CD14-positive monocyte (primary cell): ENCODE measurements around the gene B3GALNT1. TPM values are rescaled to one million over a fixed set of nuclear protein-coding genes. Genes with fewer than 3 reads are reported as not detected.

ENCODE experiments used
- DNase-seq, 3 donors: peaks; one replicate each; pipeline ENCODE4 v3.0.0-alpha.2; 2011 to 2022
- H2AFZ ChIP-seq: 2 replicates; pipeline ENCODE4 v1.6.0; 2012; ENCODE audit warnings: mild to moderate bottlenecking, low read depth, low read length, inconsistent platforms; ENCODE audit not compliant: insufficient read depth, poor library complexity, severe bottlenecking
- H3K27ac ChIP-seq, 2 donors: 1 replicate in 1 of 2; 2 replicates in 1 of 2; pipeline ENCODE4 v1.5.1; 2012 to 2013; ENCODE audit warnings: low read length in 2 of 2, control low read depth in 1 of 2, inconsistent platforms in 1 of 2, low read depth in 1 of 2, mild to moderate bottlenecking in 1 of 2
- H3K27me3 ChIP-seq, 2 donors: one replicate each; pipeline versions ENCODE4 v1.6.0 to v1.6.1; 2011 to 2013; ENCODE audit warnings: low read length in 2 of 2; ENCODE audit not compliant: control insufficient read depth in 2 of 2, insufficient read depth in 2 of 2
- H3K36me3 ChIP-seq, 2 donors: replicated peaks in 1 of 2; 1 replicate in 1 of 2; 2 replicates in 1 of 2; pipeline versions ENCODE4 v1.5.1 to v1.6.1; 2012 to 2013; ENCODE audit warnings: low read length in 2 of 2, control low read depth in 1 of 2, inconsistent platforms in 1 of 2, mild to moderate bottlenecking in 1 of 2; ENCODE audit not compliant: insufficient read depth in 2 of 2, control insufficient read depth in 1 of 2
- H3K4me1 ChIP-seq, 2 donors: 1 replicate in 1 of 2; 2 replicates in 1 of 2; pipeline versions ENCODE4 v1.5.1 to v1.6.1; 2012 to 2013; ENCODE audit warnings: low read length in 2 of 2, control low read depth in 1 of 2, inconsistent platforms in 1 of 2, mild to moderate bottlenecking in 1 of 2, moderate library complexity in 1 of 2; ENCODE audit not compliant: insufficient read depth in 2 of 2, control insufficient read depth in 1 of 2
- H3K4me2 ChIP-seq: replicated peaks from 2 replicates; pipeline ENCODE3; 2012; ENCODE audit warnings: low read length, moderate library complexity, mild to moderate bottlenecking; ENCODE audit not compliant: poor library complexity, severe bottlenecking; ENCODE audit errors: extremely low read depth
- H3K4me3 ChIP-seq, 3 experiments: fragments of 200-600 bp in 1 of 3; sonication (generic) in 1 of 3; replicated peaks in 1 of 3; 1 replicate in 2 of 3; 2 replicates in 1 of 3; pipeline ENCODE4 v1.5.1; 2011 to 2013; ENCODE audit warnings: low read length in 3 of 3, mild to moderate bottlenecking in 3 of 3, control low read depth in 2 of 3, low read depth in 2 of 3, inconsistent platforms in 1 of 3, moderate library complexity in 1 of 3
- H3K79me2 ChIP-seq: 2 replicates; pipeline ENCODE4 v1.6.0; 2012; ENCODE audit warnings: mild to moderate bottlenecking, control low read depth, inconsistent platforms, low read length, moderate library complexity; ENCODE audit not compliant: insufficient read depth
- H3K9ac ChIP-seq: 2 replicates; pipeline ENCODE4 v1.6.0; 2017; ENCODE audit warnings: low read length, mild to moderate bottlenecking; ENCODE audit not compliant: insufficient read depth, poor library complexity, severe bottlenecking
- H3K9me3 ChIP-seq, 2 donors: replicated peaks in 1 of 2; 1 replicate in 1 of 2; 2 replicates in 1 of 2; pipeline versions ENCODE4 v1.5.1 to v1.6.1; 2012 to 2013; ENCODE audit warnings: low read length in 2 of 2, control low read depth in 1 of 2; ENCODE audit not compliant: control insufficient read depth in 1 of 2, insufficient read depth in 1 of 2
- H4K20me1 ChIP-seq: 2 replicates; pipeline ENCODE4 v1.6.0; 2012; ENCODE audit warnings: mild to moderate bottlenecking, low read length, control low read depth, moderate library complexity; ENCODE audit not compliant: insufficient read depth
- H3K27ac Mint-ChIP-seq, 7 donors: one replicate each; pipeline ENCODE4 v1.8.0; 2020; ENCODE audit warnings: mild to moderate bottlenecking in 7 of 7, mixed read lengths in 7 of 7, moderate library complexity in 6 of 7, inconsistent platforms in 2 of 7
- H3K27me3 Mint-ChIP-seq, 3 donors: one replicate each; pipeline ENCODE4 v1.8.0; 2021 to 2022; ENCODE audit warnings: low read depth in 3 of 3, mild to moderate bottlenecking in 3 of 3, mixed read lengths in 3 of 3, moderate library complexity in 3 of 3, inconsistent platforms in 1 of 3
- H3K36me3 Mint-ChIP-seq, 2 donors: one replicate each; pipeline ENCODE4 v1.8.0; 2020; ENCODE audit warnings: mixed read lengths in 2 of 2, inconsistent platforms in 1 of 2, mild to moderate bottlenecking in 1 of 2
- H3K4me1 Mint-ChIP-seq: one replicate; pipeline ENCODE4 v1.8.0; 2020; ENCODE audit warnings: mild to moderate bottlenecking, mixed read lengths
- H3K4me3 Mint-ChIP-seq, 2 donors: one replicate each; pipeline ENCODE4 v1.8.0; 2020; ENCODE audit warnings: mild to moderate bottlenecking in 2 of 2, mixed read lengths in 2 of 2, moderate library complexity in 1 of 2
- H3K9me3 Mint-ChIP-seq, 7 donors: one replicate each; pipeline ENCODE4 v1.8.0; 2020 to 2022; ENCODE audit warnings: mixed read lengths in 7 of 7, mild to moderate bottlenecking in 6 of 7, moderate library complexity in 6 of 7, inconsistent platforms in 2 of 7
- CTCF ChIP-seq: fragments of 200-600 bp; IDR thresholded peaks from one replicate; pipeline ENCODE4 v1.8.0; 2022; ENCODE audit warnings: antibody characterized with exemption, mild to moderate bottlenecking
- WGBS: methylation state at CpG from one replicate; pipeline ENCODE4 v1.1.5; 2013; ENCODE audit warnings: missing lambda C conversion rate; ENCODE audit not compliant: insufficient coverage; 5-methylcytosine and 5-hydroxymethylcytosine counted together
- intact Hi-C, 2 donors: fragments of 100-400 bp; cut with micrococcal nuclease; formaldehyde crosslinking; loops; one replicate each; pipeline versions ENCODE4 v1.15.0 to v1.15.1; 2023
- polyA minus RNA-seq: library from RNA; depleted of rRNA, polyadenylated mRNA; stranded (reverse); fragments of >200 nt; gene quantifications from 2 replicates; pipeline ENCODE4 v1.2.3, GENCODE V29; 2012
- polyA plus RNA-seq, 3 donors: library from polyadenylated mRNA; depleted of rRNA in 1 of 3; unstranded in 2 of 3; stranded (reverse) in 1 of 3; fragments of 300-500 nt in 2 of 3; fragments of >200 nt in 1 of 3; fragmentation: Illumina TruSeq in 2 of 3; gene quantifications; 1 replicate in 2 of 3; 2 replicates in 1 of 3; pipeline ENCODE4 v1.2.3, GENCODE V29; 2012 to 2021
- total RNA-seq, 12 experiments: library from RNA in 1 of 12; stranded (reverse) in 1 of 12; fragments of 120-200 nt in 1 of 12; gene quantifications; one replicate each; pipeline ENCODE4 v1.2.4 and lab custom pipeline; 2013 to 2026; ENCODE audit warnings: mixed read lengths in 6 of 12, inconsistent platforms in 1 of 12

Gene B3GALNT1
- 0.40 TPM for total RNA-seq (2013)
- polyA plus RNA-seq (under 1 TPM; 0.09 to 0.41 (median 0.16) TPM), polyA minus RNA-seq (0.16 and 0.28 TPM in 2 replicates), total RNA-seq (lab: John Stamatoyannopoulos, UW) (0.29 to 4.2 (median 3.0) reads per million in 11 experiments)

- H3K27me3 ChIP-seq: peaks cover 3 to 10% of the 10 kb centered on the region in 2 donors
- no peak for TF ChIP-seq CTCF
- H4K20me1 ChIP-seq: no peaks in the 10 kb centered on the region
- H2AFZ ChIP-seq: peak within 1 kb of the TSS; percentile 94
- peaks cover 0 to 7% of the 10 kb centered on the region in 2 donors for H3K36me3 Mint-ChIP-seq
- H3K4me3 ChIP-seq: peak within 1 kb of the TSS; percentile 56 to 83 (median 58)
- no peaks in the 10 kb centered on the region for H3K9me3 ChIP-seq
- H3K9ac ChIP-seq: peak within 1 kb of the TSS; percentile 72
- peak within 1 kb of the TSS; percentile 87 to 95 for H3K4me3 Mint-ChIP-seq
- H3K79me2 ChIP-seq: no peaks in the 10 kb centered on the region
- no peak within 1 kb of the TSS for H3K27ac ChIP-seq
- H3K4me1 Mint-ChIP-seq: peaks cover 28% of the 10 kb centered on the region
- peak within 1 kb of the TSS; percentile 92 for H3K4me2 ChIP-seq
- peaks cover 0 to 3% (median 0%) of the 10 kb centered on the region in 7 donors for H3K9me3 Mint-ChIP-seq
- H3K27me3 Mint-ChIP-seq: peaks cover 11 to 25% (median 12%) of the 10 kb centered on the region in 3 donors
- peak; percentile 12 to 30 (median 15) for DNase-seq
- H3K27ac Mint-ChIP-seq: peak within 1 kb of the TSS in 2 of 7 donors; percentile 56 to 74
- H3K36me3 ChIP-seq: no peaks in the 10 kb centered on the region
- intact Hi-C loops: no loop called here
- H3K4me1 ChIP-seq: peaks cover 21 to 37% of the 10 kb centered on the region in 2 donors
- WGBS: 1% methylated on average over 97 of the region's 97 CpGs
Observed at GRCh38 chr3:161104561-161105551, at the start of gene B3GALNT1. TSS of gene B3GALNT1 (minus strand) at chr3:161105349. CDS start at chr3:161086754, 18,595 bp downstream.

- no peaks in the 10 kb centered on the region for H4K20me1 ChIP-seq
- no peak for DNase-seq
- TF ChIP-seq CTCF: no peak
- H3K27ac Mint-ChIP-seq: no peak overlapping the region
- H3K4me3 Mint-ChIP-seq: no peak overlapping the region
- H3K4me1 Mint-ChIP-seq: no peaks in the 10 kb centered on the region
- H3K36me3 Mint-ChIP-seq: no peaks in the 10 kb centered on the region
- H3K27me3 ChIP-seq: no peaks in the 10 kb centered on the region
- WGBS: 78% methylated on average over 2 of the region's 3 CpGs
- H3K4me3 ChIP-seq: no peak overlapping the region
- no peaks in the 10 kb centered on the region for H3K4me1 ChIP-seq
- H2AFZ ChIP-seq: no peak overlapping the region
- H3K27me3 Mint-ChIP-seq: peaks cover 0 to 4% (median 0%) of the 10 kb centered on the region in 3 donors
- no peak overlapping the region for H3K27ac ChIP-seq
- intact Hi-C loops: no loop called here
- peaks cover 0 to 2% (median 0%) of the 10 kb centered on the region in 7 donors for H3K9me3 Mint-ChIP-seq
- H3K36me3 ChIP-seq: no peaks in the 10 kb centered on the region
- H3K79me2 ChIP-seq: no peaks in the 10 kb centered on the region
- H3K9me3 ChIP-seq: no peaks in the 10 kb centered on the region
- H3K4me2 ChIP-seq: no peak overlapping the region
- H3K9ac ChIP-seq: no peak overlapping the region
Observed at GRCh38 chr3:161153480-161153879, 48.3 kb upstream of the B3GALNT1 start.
